Measurements from ENCODE around the gene CHI3L1. TPM values are rescaled to one million over a fixed set of nuclear protein-coding genes. Genes with fewer than 3 reads are reported as not detected.

Gene CHI3L1
- total and polyA plus RNA-seq, 8 donors: 1.7 to 12.1 (median 7.9) TPM

- intact Hi-C loops (cut with DNase I): no loop called here
- Histone ChIP-seq H3K27ac (peak overlapping the region; percentile 22 to 75 (median 52)), H3K27me3 (no peaks in the 10 kb centered on the region), H3K9me3 (no peaks in the 10 kb centered on the region), H3K36me3 (no peaks in the 10 kb centered on the region), H3K4me3 (no peak overlapping the region), H3K4me1 (peaks cover 0 to 7% (median 0%) of the 10 kb centered on the region in 3 donors)
- FAIRE-seq (no peak), ATAC-seq (no peak), DNase-seq (no peak)
- 68 to 76% methylated on average over 12 of the region's 12 CpGs for WGBS, 2 donors
- no peak for TF ChIP-seq CTCF (IDR thresholded peaks at IDR 0.05)
Observed at GRCh38 chr1:203148579-203148978, 37.9 kb downstream of the CHI3L1 start.

DNA sequence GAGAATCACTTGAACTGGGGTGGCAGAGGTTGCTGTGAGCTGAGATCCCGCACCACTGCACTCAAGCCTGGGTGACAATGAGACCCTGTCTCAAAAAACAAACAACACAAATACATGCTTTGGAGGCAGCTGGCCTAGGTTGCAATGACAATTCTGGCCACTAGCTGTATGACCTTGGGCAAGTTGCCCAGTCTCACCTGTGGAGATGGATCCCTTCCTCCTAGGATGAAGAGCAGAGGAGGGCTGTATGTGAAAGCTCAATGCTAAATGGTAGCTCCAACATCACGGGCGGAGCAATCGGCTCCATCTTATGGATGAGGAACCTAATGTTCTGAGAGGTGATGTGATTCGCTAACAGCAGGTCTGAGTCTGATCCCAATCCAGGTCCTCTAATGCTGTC is 38.4 kb downstream of the CHI3L1 start:
- FAIRE-seq (no peak), DNase-seq (peak in 2 of 6 donors; percentile 57 to 65), ATAC-seq (peak in 3 of 4 donors; percentile 41 to 49 (median 46))
- Histone ChIP-seq H3K4me3 (no peak overlapping the region), H3K27ac (peak overlapping the region; percentile 22 to 75 (median 52)), H3K9me3 (no peaks in the 10 kb centered on the region), H3K27me3 (no peaks in the 10 kb centered on the region), H3K4me1 (peaks cover 0 to 7% (median 0%) of the 10 kb centered on the region in 3 donors), H3K36me3 (no peaks in the 10 kb centered on the region)
- intact Hi-C loops (cut with DNase I): no loop called here
- peak in 2 of 4 donors; percentile 18 to 35 for TF ChIP-seq CTCF (IDR thresholded peaks at IDR 0.05)
- WGBS, 2 donors: 79 to 80% methylated on average over 5 of the region's 5 CpGs

GRCh38 chr1:203147376-203147775 is 39.1 kb downstream of the CHI3L1 start:
- no peak for FAIRE-seq
- peaks cover 0 to 7% (median 0%) of the 10 kb centered on the region in 3 donors for H3K4me1 ChIP-seq
- DNase-seq: no peak
- peak overlapping the region; percentile 17 to 75 (median 58) for H3K27ac ChIP-seq
- WGBS, 2 donors: 62 to 71% methylated on average over 5 of the region's 5 CpGs
- no peak overlapping the region for H3K4me3 ChIP-seq
- no peaks in the 10 kb centered on the region for H3K9me3 ChIP-seq
- H3K27me3 ChIP-seq: no peaks in the 10 kb centered on the region
- no peak for TF ChIP-seq CTCF (IDR thresholded peaks at IDR 0.05)
- no peaks in the 10 kb centered on the region for H3K36me3 ChIP-seq
- peak in 1 of 4 donors; percentile 5 for ATAC-seq
- intact Hi-C loops (cut with DNase I): no loop called here

GRCh38 chr1:203146537-203146936 is 40.0 kb downstream of the CHI3L1 start:
- Histone ChIP-seq H3K9me3 (no peaks in the 10 kb centered on the region), H3K27ac (peak overlapping the region; percentile 17 to 75 (median 58)), H3K4me1 (peaks cover 0 to 7% (median 0%) of the 10 kb centered on the region in 3 donors), H3K4me3 (no peak overlapping the region), H3K36me3 (no peaks in the 10 kb centered on the region), H3K27me3 (no peaks in the 10 kb centered on the region)
- TF ChIP-seq CTCF (IDR thresholded peaks at IDR 0.05): no peak
- intact Hi-C loops (cut with DNase I): no loop called here
- no peak for DNase-seq
- WGBS, 2 donors: 70 to 74% methylated on average over 7 of the region's 7 CpGs
- no peak for FAIRE-seq
- no peak for ATAC-seq

DNA sequence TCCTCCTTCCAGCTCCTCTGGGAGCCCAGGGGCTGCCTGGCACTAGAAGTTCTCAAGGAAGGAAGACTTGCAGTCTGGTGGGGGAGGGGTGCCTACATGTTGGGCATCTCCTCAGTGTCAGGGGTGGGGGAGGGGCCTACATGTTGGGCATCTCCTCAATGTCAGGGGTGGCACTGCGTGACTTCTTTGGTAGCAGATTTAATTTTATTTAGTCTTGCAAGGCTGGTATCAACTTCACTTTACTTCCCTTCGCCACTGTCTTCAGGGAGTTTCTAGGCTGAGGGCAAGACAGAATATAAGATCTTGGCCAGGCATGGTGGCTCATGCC is 40.5 kb downstream of the CHI3L1 start:
- Histone ChIP-seq H3K27me3 (no peaks in the 10 kb centered on the region), H3K27ac (peak overlapping the region in 3 of 4 donors; percentile 55 to 75 (median 75)), H3K9me3 (no peaks in the 10 kb centered on the region), H3K4me3 (no peak overlapping the region), H3K4me1 (peaks cover 0 to 7% (median 0%) of the 10 kb centered on the region in 3 donors), H3K36me3 (no peaks in the 10 kb centered on the region)
- ATAC-seq: no peak
- WGBS, 2 donors: 87 to 88% methylated on average over 2 of the region's 2 CpGs
- no peak for FAIRE-seq
- no peak for DNase-seq
- intact Hi-C loops (cut with DNase I): no loop called here
- no peak for TF ChIP-seq CTCF (IDR thresholded peaks at IDR 0.05)

All from pancreas (tissue), 10 donors.